ENCODE data around the gene DENR.
"Not testable (repeated sequence)": the region's sequence is repeated elsewhere in the genome, so short reads cannot be mapped to it uniquely, and the experiment has no call there.

Gene DENR

DNA sequence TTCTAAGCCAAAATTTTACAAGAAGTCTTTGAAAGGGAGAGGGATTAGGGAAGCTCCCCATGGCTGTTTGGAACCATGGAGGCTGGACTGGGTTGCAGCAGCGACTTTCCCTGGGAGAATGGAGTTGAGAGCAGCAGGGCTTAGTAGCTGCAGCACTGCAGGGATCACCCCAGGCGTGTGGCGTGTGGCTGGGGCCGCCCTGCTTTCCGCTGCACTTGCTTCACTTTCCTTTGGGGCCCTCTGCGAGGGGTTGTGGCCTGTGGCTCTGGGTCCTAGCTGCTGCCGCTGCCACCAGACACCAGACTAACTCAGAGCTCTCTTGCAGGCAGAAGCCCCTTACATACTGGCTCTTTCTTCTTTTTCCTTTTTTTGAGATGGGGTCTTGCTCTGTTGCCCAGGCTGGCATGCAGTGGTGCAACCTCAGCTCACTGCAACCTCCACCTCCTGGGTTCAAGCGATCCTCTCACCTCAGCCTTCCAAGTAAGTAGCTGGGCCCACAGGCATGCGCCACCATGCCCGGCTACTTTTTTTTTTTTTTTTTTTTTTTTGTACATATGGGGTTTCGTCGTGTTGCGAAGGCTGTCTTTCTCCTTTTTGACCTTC, 47.1 kb downstream of the DENR start:
- DNase-seq: no peak
- intact Hi-C loops (cut with DNase I): loop anchor here (10.0 kb wide), 1 partner anchor 55 kb away; no protein-coding TSS in a partner anchor

GRCh38 chr12:122803937-122804336, 51.3 kb downstream of the DENR start:
- no peak for DNase-seq
- intact Hi-C loops (cut with DNase I): no loop called here

DNA sequence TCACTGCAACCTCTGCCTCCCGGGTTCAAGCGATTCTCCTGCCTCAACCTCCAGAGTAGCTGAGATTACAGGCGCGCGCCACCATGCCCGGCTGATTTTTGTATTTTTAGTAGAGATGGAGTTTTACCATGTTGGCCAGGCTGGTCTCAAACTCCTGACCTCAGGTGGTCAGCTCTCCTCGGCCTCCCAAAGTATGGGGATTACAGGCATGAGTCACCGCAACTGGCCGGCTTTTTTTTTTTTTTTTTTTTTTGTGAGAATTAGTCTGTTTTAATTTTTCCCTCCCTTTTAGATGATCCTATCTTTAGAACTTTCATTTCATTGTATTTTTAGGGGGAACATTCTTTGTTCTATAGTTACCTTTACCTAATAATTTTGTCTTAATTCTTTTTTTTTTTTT, 52.3 kb downstream of the DENR start:
- DNase-seq; intact Hi-C loops (cut with DNase I): not testable (repeated sequence)

GRCh38 chr12:122807651-122808050, 55.0 kb downstream of the DENR start:
- intact Hi-C loops (cut with DNase I): no loop called here
- DNase-seq: no peak

- DNase-seq: peak in 1 of 42 donors; percentile 10
- intact Hi-C loops (cut with DNase I): no loop called here
Measured at GRCh38 chr12:122811777-122812176, 59.2 kb downstream of the DENR start.

DNA sequence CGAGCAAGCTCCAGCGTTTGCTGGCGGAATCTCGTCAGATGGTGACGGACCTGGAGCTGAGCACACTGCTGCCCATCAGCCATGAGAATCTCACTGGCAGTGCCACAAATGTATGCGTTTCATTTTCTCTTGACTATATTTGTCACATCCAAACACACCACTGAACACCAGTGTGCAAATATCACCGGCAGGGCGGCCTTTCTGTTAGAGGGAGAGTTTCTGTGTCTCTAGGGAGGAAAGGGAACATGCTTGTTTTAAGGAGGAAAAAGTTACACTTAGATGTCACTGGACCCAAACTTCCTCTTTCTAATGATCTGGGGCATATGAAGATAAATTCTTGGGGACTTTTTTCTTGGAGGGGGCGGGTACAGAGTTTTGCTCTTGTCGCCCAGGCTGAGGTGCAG, 60.7 kb downstream of the DENR start:
- intact Hi-C loops (cut with DNase I): no loop called here
- no peak for DNase-seq

GRCh38 chr12:122819209-122819785, 66.7 kb downstream of the DENR start:
- peak in 32 of 42 donors; percentile 27 to 82 (median 56) for DNase-seq

GRCh38 chr12:122820138-122820537, 67.5 kb downstream of the DENR start:
- intact Hi-C loops (cut with DNase I): no loop called here

More at GRCh38 chr12:122819209-122819785, 66.7 kb downstream of the DENR start:
- intact Hi-C loops (cut with DNase I): no loop called here

More at GRCh38 chr12:122820138-122820537, 67.5 kb downstream of the DENR start:
- DNase-seq: no peak

All from head of caudate nucleus (tissue), 42 donors.